Hepatic stellate cell (primary cell): Measurements from ENCODE around the gene TMED3.
A peak's percentile ranks its signal among the peaks of the same experiment; 100 is the strongest.
"Not testable (repeated sequence)": the region's sequence is repeated elsewhere in the genome, so short reads cannot be mapped to it uniquely, and the experiment has no call there.

Source experiments
- DNase-seq: peaks from one replicate; pipeline ENCODE4 v3.0.0; 2011; ENCODE audit warnings: low spot score

Gene TMED3

DNA sequence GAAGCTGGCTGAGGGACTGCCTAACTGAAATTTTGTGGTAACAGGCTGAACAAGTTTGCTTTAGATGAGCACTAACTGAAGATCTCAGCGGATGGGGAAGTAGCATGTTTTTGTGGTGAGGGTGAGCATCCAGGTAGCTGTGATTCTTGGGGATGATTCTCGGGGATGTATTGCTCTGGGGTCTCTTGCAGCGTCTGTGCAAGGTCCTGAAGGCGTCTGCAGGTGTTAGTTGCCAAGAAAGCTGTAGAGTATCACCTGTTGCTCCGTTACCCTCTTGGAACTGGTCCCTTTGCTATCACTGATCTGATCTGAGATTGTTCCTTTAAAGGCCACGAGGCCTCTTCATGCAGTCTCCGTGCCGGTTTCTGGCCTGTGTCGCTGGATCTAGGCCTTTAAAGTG is 6.0 kb downstream of the TMED3 start:
- no peak for DNase-seq

DNA sequence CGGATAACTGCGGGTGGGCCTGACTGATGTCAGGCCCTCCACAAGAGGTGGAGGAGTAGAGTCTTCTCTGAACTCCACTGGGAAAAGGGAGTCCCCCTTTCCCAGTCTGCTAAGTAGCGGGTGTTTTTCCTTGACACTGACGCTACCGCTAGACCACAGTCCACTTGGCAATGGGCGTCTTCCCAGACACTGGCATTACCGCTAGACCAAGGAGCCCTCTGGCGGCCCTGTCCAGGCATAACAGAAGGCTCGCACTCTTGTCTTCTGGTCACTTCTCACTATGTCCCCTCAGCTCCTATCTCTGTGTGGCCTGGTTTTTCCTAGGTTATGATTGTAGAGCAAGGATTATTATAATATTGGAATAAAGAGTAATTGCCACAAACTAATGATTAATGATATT is 9.1 kb downstream of the TMED3 start:
- not testable (repeated sequence) for DNase-seq

DNA sequence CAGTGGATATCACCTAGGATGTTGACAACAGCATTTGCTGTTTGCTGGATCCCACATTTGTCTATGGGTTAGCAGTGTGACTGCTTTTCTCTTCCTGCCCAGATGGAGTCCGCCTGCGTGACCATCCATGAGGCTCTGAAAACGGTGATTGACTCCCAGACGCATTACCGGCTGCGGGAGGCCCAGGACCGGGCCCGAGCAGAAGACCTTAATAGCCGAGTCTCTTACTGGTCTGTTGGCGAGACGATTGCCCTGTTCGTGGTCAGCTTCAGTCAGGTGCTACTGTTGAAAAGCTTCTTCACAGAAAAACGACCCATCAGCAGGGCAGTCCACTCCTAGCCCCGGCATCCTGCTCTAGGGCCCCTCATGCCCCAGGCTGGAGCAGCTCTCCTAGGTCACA is 11.0 kb downstream of the TMED3 start:
- no peak for DNase-seq

DNA sequence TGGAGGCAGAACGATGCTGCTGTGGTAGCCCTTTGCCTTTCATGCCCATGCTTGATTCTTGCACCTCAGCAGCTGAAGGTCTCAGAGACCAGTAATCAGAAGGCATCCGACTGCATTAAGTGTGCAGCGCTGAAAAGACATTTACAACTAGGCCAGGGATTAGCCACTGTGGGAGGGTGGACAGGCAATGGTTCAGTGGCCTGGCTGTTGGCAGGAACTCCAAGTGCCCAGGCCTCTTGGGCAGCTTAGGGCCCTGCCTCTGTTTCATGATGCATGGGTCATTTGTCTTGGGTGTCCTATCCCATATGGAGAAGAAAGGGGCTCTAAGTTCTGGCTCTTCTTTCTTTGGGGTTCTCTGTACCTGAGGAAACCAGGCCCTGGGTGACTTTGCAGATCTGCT is 11.4 kb downstream of the TMED3 start:
- no peak for DNase-seq

DNA sequence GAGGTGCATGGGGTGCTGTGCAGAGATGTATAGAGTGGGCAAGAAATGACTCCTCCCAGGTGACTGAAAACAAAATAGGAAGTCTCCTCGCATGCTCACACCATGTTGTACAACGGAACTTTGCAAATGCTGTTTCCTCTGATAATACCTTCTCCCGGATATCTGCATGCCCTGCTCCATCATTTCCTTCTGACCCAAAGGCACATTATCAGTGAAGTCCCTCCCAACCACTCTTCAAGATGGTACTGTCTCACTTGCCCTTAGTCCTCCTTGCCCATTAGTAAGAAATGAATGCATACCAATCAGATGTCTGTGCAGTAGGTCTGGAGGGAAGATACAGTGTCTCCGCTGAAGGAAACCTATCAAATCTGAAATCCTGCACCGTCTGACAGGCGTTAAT is 12.0 kb downstream of the TMED3 start:
- DNase-seq: no peak

DNA sequence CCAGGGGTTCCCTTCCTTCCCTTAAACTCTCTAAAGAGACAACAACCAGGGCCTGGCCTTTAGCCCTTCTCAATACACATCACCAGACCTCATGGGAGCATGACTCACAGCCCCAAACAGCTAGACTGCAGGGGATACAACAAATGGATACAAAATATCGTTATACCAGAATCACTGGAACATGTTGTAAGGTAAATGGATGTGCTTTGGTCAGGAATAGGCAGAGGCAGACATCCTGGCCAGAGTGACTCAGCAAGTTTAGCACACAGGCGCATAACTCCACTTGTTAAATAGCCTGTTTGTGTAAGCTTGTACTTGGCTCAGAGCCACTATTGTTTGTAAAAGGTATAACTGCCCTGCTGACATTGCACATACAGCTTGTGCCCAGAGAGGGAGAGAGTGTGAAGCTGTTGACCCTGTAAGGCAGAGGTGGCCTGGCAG is 18.3 kb downstream of the TMED3 start:
- DNase-seq: peak; percentile 58

DNA sequence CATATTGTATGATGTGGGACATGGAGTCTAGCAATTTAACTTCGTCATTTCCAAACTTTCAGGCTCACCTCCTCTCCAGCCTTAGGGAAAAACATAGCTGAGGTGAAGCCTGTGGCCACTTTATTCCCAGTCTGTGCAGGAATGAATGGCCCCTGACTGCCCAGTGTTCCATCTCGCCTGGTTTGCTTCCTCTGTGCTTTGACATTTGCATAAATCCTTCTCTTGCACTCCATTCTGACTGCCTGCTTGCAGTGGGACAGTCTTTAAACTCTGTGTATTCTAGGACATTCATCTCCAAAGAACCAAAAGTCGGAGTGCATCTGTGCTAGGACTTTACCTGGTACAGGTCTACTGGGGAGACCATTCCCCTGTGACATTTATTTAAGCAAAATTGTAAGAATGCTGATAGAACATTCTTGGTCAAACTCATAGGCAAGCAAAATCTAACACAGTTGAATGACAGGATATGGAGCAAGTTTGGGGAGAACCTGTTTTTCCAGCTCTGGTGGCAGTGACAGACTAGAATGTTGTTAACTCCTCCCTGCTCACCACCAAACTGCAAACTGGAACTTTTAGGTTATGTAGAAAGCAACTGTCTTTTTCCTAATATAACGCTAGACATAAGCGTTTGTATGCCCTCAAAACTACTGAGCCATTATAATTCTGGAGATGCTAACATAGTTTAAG is 22.1 kb downstream of the TMED3 start:
- no peak for DNase-seq

DNA sequence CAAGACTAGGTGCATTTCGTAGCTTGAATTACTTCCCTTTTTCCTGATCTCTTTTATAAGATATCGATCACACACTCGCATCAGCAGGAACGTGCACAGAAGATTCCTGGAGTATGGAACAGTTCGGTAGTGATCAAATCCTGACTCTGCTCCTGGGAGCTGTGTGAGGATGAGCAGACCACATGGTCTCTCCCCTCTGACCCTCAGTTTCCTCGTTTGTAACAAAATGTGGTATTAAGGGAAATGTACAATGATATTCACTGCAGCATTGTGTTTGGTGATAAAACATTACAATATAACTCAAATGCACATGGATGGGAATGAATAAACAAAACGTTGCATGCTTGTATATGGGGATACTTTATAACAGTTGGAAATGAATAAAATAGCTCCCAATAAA is 26.7 kb downstream of the TMED3 start:
- DNase-seq: no peak

DNA sequence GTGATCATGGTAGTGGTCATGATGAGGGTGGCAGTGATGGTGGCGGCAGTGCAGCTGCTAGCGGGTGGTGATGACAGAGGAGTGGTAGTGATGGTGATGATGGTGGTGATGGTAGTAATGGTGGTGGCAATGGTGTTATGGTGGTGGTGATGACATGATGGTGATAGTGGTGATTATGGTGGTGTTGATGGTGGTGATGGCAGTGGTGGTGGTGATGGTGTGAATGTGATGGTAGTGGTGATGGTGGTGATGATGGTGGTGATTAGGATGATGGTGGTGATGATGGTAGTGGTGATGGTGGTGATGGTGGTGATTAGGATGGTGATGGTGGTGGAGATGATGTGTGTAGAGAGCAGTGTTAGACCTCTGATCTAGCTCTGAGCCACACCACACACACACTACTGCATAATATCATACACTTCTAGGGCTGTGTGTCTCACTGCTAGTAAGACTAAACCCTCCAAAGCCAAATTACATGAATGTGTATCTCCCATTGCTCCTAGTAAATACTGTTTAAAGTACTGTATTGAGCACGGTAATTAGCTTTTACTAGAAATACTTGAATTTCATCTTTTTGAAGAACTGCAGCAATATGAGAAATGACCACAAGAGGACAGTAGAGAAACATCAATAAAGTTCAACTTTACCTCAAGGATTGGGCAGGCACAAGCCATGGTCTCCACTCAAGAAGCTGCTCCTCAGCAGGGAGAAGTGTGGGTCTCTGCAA is 28.8 kb downstream of the TMED3 start:
- DNase-seq: no peak

DNA sequence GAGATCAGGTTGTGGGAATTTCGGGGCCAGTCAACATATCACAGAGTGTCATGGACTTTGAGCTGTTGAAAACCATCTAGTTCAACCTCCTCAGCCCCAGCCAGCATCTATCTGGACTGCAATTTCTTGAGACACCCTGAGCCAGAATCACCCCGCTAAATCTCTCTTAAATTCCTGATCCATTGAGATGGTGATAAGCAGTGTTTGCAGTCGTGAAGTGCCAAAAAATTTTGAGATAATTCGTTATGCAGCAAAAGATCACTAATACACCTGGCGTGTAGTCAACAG is 29.3 kb downstream of the TMED3 start:
- DNase-seq: no peak

DNA sequence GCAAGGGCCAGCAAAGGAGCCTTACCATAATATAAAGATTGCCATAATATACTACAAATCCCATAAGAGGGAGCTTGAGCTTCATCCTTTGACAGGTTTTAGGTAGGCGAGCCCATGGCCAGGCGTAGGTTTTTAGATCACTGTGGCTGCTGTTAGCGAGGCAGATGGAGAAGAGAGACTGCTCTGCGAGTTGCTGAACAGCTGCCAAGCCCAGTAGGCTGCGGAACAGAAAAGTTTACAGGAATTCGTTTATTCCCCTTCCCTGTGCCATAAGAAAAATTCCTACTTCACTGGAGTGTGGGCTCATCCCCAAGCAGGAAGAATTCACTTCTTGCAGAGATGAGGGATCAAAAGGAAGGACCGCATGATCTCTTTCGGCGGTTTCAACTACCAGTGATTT is 30.5 kb downstream of the TMED3 start:
- no peak for DNase-seq

DNA sequence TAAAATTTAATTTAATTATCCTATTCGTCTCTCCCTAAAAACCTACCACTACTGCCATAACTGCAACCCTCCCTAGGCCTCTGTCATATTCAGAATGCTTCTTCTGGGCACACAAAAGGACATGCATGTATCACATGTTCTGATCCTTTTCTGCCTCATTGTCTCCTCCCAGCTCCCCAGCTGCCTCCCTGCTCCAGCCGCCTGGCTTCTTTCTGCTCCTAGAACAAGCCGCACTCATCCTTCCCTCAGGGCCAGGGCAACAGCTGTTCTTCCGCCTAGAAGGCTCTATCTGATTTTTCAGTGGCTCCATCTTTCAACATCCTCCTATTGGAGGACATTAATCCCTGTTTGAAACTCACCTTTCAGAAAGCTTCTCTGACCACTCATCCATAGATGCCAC is 38.6 kb downstream of the TMED3 start:
- DNase-seq: no peak

DNA sequence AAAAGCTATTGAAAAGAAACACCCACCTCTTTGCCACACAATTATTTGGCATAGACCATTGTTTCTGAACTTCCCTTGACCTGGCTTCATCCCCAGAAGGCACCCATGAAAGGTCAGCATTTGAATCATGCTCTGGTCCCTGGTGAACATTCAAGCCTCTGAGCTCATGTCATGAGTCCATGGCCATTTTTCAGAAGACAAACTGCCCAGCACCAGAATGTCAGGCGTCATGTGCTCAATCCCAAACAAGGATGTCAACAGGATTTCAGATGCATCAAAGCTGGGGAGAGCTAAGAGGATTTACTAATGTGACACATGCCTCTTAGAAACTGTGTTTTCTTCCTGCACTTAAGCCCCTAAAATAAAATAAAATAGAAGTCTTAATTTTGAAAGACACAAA is 41.3 kb downstream of the TMED3 start:
- DNase-seq: no peak

DNA sequence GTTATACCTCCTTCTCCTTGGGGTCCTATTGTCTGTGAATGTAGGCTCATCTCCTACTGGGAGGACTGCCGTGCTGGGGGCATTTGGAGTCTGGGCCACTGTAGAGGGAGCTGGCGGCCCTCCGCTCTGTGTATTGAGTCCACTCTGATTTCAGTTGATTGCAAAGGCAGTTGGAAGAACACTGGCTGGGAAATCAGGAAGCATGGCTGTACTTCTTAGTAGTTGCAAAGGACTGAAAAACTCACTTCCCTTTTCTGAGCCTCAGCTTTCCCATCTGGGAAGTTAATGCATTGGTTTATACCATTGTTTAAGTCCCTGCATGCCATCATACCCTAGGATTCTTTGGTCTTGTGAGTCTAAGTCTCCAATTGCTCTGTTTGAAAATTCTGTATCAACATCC is 46.7 kb downstream of the TMED3 start:
- DNase-seq: no peak

DNA sequence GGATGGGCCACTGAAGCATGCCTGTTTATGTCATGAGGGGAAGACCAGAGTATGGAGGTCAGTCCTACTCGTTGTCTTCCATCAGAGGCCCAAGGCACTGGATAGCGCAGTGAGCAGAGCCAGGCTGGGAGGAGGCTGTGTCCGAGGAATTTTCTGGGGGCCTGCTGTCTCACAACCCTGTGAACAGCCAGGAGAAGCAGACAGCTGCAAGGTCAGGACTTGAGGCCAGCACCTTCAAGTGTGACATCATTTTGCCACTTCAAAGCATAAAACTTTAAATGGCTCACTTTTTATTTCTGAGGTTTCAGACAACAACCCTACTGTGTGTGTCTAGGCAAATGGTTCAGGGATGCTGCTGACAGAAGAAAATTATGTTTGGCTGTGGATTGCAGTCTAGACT is 47.2 kb downstream of the TMED3 start:
- DNase-seq: no peak

DNA sequence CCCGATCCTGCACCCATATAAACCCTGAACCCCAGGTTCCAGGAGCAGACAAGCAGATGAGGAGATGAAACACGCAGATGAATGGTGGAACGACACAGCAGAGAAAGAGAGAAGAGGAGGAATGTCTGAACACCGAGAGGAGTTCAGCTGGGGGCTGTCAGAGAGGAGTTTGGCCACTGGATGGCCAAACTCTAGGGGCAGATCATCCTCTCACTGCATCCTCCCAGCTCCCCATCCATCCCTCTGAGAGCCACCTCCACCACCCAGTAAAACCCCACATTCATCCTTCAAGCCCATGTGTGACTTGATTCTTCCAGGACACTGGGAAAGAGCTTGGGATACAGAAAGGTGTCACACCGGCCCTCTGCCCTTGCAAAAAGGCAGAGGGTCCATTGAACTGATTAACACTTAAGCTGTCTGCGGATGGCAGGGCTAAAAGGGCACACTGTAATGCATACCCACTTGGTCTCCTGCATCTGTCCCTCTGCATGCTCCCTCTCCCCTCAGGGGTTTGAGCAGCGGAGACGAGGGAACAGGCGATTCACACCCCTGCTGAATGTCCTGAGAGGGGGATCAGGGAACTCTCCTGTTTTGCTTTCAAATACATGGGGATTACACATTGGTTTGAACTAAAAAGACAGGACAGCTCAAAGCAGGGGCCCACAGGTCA is 53.8 kb downstream of the TMED3 start:
- no peak for DNase-seq

DNA sequence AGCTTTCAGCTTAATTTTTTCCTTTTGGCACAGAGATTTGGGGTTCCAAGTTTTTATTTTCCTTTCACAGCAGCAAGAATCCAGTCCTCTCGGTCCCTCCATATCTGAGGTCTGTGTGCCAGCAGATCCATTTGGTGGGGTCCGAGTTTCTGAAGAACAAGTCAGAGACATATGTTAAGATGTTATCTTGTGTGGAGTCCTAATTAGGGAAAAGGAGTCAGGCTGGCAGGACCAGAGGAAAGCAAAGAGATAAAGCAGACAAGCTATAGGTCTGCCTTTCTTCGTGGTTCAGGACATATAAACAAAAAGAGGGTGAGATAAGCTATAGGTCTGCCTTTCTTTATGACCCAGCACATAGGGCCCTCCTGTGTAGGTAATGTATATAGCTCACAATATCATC is 54.9 kb downstream of the TMED3 start:
- no peak for DNase-seq

DNA sequence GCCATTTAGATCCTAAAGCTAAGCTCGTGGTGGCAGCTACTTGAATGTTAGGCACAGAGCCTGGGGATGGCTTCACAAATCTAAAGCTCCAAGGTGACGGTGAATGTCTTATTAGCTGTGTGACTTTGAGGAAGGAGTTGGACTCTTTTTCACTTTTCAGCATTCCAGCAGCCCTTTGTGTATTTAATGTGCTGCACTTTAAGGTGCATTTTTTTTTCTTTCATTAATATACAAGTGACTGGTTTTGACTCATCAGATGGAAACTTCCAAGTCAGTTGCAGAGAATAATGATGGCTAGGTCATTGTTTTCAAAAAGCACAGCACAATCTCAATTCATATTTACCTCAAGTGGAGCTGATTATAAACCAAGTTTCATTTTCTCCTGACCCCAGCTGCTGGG is 55.8 kb downstream of the TMED3 start:
- no peak for DNase-seq

DNA sequence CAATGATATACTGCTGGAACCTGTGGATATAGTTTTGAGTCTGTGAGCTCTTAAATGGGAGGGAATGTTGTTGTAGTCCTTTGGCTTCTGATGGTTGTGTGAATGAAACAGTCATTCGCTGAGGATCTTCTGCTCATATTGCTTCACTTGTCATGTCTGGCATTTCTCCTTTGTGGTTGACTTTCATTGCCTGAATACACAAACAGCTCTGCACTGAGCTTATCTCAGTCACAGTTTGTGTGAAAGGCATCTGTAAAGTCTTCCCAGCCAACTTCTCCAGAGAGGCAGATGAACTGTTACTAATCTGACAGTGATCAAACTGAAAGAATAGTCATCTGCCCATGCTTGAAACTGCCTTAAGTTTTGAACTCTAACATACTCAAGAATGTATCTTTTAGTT is 59.8 kb downstream of the TMED3 start:
- DNase-seq: peak; percentile 12

DNA sequence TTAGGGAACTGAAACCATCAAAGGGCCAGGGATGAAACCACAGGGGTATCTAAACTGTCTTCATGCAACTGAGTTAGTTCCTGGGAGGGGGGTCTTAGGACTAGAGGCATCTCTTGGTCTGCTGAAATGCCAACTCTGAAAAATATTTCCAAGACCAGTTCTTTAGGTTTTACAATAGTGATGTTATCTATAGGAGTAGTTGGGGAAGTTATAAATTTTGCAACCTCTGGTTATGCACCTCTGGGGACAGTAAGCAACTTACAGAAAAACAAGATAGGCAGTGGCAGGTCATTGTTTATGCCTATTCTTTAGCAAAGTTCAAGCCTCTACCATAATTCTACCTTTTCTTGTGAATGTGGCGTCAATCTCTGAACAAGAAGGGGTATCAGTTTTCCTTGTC is 60.7 kb downstream of the TMED3 start:
- DNase-seq: no peak

DNA sequence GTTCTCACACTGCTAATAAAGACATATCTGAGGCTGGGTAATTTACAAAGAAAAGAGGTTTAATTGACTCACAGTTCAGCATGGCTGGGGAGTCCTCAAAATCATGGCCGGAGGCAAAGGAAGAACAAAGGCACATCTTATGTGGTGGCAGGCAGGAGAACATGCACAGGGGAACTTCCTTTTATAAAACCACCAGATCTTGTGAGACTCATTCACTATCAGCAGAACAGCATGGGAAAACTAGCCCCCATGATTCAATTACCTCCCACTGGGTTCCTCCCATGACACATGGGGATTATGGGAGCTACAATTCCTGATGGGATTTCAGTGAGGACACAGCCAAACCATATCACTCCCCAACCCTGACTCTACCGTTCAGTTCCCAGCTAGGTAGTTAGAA is 61.5 kb downstream of the TMED3 start:
- DNase-seq: no peak
